WI38 (cell line): Measurements from ENCODE around the gene SLC27A5.
"Not testable (repeated sequence)": the region's sequence is repeated elsewhere in the genome, so short reads cannot be mapped to it uniquely, and the experiment has no call there.

Experiments used
- H3K4me3 ChIP-seq: 2 replicates; pipeline ENCODE4 v1.5.1; 2011; ENCODE audit warnings: low read depth, mild to moderate bottlenecking, control low read depth, low read length
- TF ChIP-seq, protein P1 (sequence below): IDR thresholded peaks from 2 replicates; pipeline ENCODE4 v1.5.1; 2012; ENCODE audit warnings: low read depth, mild to moderate bottlenecking, control low read depth, low read length

SLC27A5 gene

DNA sequence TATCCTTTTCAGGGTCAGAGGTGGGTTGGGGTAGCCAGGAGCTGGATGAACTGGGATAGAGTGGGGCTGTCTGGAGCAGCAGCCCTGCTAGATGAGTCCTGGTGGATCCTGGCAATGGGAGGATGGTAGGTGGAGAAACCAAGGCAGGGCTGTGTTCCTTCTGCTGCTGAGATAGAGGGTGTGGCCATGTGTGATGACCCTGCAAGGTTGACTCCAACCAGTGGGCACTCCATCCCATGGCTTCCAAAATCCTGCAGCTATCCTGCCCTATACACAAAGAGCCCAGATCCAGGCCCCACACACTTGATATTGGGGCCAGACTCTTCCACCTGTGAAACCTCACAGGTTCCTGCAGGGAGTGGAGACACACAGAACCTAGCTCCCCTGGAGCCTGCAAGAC is 38.0 kb downstream of the SLC27A5 start:
- TF ChIP-seq, protein P1, sequence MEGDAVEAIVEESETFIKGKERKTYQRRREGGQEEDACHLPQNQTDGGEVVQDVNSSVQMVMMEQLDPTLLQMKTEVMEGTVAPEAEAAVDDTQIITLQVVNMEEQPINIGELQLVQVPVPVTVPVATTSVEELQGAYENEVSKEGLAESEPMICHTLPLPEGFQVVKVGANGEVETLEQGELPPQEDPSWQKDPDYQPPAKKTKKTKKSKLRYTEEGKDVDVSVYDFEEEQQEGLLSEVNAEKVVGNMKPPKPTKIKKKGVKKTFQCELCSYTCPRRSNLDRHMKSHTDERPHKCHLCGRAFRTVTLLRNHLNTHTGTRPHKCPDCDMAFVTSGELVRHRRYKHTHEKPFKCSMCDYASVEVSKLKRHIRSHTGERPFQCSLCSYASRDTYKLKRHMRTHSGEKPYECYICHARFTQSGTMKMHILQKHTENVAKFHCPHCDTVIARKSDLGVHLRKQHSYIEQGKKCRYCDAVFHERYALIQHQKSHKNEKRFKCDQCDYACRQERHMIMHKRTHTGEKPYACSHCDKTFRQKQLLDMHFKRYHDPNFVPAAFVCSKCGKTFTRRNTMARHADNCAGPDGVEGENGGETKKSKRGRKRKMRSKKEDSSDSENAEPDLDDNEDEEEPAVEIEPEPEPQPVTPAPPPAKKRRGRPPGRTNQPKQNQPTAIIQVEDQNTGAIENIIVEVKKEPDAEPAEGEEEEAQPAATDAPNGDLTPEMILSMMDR = no peak
- no peak overlapping the region for H3K4me3 ChIP-seq

DNA sequence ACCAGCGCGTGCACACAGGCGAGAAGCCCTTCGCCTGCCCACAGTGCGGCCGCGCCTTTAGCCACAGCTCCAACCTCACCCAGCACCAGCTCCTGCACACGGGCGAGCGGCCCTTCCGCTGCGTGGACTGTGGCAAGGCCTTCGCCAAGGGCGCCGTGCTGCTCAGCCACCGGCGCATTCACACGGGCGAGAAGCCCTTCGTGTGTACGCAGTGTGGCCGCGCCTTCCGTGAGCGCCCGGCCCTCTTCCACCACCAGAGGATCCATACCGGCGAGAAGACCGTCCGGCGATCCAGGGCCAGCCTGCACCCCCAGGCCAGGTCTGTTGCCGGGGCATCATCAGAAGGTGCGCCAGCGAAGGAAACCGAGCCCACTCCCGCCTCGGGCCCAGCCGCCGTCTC is 40.1 kb downstream of the SLC27A5 start:
- TF ChIP-seq, protein P1 = no peak
- no peak overlapping the region for H3K4me3 ChIP-seq

DNA sequence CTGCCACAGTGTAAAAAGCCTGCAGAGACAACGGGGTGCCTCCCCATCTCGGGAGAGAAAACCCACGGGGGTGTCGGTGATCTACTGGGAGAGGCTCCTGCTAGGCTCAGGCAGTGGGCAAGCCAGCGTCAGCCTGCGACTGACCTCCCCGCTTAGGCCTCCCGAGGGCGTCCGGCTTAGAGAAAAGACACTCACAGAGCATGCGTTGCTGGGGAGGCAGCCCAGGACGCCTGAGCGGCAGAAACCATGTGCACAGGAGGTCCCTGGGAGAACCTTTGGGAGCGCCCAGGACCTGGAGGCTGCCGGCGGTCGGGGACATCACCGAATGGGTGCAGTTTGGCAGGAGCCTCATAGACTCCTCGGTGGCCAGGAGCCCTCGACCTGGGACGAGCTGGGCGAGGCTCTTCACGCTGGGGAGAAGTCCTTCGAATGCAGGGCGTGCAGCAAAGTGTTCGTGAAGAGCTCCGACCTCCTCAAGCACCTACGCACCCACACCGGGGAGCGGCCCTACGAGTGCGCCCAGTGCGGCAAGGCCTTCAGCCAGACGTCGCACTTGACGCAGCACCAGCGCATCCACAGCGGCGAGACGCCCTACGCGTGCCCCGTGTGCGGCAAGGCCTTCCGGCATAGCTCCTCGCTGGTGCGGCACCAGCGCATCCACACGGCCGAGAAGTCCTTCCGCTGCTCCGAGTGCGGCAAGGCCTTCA is 40.8 kb downstream of the SLC27A5 start:
- H3K4me3 ChIP-seq = not testable (repeated sequence)

DNA sequence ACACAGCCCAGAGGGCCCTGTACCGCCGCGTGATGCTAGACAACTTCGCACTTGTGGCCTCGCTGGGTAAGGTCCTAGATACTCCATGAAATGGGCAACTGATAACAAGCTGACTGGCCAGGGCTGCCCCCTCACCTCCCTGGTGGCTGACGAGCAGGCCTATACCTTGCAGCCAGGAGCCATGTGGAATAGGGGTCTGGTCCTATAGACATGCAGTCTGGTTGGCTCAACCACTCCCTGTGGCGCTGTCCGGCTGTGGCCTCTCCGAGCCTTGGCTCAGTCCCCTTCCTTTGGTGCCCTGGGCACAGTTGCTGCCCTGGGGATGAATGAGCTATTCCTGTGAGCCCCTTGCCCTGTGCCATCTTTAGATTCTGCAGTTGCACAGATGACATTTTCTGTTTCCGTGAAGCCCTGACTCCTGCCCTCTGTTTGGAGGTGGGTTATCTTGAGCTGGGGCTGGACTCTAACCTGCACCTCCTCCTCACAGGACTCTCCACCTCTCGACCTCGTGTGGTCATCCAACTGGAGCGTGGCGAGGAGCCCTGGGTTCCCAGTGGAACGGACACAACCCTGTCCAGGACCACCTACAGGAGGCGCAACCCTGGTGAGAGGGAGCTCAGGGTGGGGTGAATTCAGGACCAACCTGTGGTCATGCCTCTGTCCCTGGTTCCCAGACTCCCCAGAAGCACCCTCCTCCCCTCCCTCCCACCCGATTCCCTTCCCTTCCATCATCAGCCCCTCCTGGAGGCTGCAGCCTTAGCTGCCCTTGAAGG is 42.4 kb downstream of the SLC27A5 start:
- TF ChIP-seq, protein P1 = no peak
- no peak overlapping the region for H3K4me3 ChIP-seq

DNA sequence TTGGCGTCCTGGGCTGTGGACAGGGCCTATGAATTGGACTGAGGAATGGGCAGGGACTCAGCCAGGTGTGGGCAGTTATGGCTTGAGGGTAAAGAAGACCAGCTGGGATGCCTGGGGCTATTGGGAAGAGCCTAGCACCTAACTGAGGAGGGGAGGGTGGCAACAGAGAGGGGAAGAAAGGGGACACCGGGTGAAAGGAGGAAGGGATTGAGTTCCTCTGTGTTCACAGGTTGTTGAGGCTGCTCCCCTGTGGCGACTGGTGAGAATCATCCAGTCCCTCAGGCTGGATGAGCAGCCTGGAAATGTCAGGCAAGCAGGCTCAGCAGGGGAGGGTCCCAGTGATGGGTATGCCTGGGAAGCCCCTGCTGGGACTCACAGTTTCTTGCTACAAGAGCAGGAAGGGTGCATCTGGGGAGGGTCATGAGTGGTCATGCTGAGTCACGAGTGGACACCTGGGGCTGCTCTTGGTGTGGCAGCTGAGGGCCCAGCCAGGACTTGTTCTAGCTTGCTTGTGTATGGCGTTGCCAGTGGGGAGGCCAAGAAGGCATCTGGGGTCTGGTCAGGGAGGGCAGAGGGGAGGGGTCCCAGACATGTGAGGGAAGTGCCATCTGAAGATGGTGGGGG is 43.5 kb downstream of the SLC27A5 start:
- no peak overlapping the region; the same call in 1 of the 2 replicates for H3K4me3 ChIP-seq
- TF ChIP-seq, protein P1 = no peak

DNA sequence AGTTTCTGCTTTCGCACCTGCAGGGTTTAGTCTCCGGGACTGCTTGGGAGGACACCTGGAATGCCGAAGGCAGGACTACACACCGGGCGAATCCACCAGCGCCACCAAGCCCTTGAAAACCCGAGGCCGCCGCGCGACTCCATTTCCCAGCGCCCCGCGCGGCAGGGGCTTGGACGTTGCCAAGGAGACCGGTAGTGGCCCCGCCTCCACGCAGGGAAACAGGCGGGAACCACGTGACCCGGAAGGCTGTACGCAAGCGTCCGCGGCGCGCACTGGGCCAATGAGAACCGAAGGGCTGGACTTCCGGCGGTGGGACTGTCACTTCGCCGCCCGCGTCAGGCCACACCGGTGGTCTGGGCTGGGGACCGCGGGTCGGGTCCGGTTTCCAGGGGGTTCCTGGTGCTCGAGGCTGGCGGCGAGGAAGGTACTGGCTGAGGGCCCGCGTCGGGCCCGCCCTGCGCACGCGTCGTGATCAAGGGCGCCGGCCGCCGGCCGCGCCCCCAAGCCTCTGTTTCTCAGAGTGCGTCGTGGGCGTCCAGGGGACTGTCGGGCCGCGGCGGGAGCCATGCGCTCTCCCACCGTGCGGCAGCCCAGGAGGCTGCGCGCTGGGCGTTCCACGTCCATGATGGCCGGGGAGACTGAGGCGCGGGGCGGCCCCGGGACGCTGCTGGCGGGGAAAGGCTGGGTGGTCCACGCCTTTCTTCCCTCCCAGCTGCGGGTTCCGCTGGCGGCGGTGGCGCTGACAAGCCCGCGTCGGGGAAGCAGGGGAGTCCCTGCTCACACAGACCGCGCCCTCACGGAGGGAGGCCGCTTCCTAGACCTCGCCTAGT is 44.8 kb downstream of the SLC27A5 start, which contains the start of gene ZNF324:
Gene ZNF324 (plus strand): TSS at position 321 of the 830 bp plus-strand sequence. CDS start 2,106 bp downstream, outside the sequence.
- TF ChIP-seq, protein P1 = no peak

DNA sequence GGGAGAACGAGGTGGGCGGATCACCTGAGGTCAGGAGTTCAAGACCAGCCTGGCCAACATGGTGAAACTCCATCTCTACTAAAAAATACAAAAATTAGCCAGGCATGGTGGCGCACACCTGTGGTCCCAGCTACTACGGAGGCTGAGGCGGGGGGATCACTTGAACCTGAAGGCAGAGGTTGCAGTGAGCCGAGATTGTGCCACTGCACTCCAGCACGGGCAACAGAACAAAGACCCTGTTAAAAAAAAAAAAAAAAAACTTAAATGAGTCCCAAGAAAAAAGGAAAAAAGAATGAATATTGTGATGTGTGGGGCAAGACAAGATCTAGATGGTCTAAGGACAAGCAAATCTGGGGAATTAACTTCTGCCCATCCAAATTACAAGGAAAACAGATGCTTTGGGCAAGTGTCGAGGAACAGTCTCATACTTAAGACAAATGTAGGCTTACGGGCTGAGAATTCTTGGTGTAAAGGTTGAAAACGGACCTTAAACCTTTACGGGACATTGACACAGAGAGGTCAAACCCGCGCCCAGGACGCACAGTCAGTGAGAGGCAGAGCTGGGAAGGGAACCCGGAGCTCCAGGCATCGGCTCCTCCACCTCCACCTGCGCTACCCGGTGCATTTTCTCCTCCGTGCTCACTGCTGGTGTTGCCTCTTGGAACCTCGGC is 45.6 kb downstream of the SLC27A5 start:
- TF ChIP-seq, protein P1 = no peak
- H3K4me3 ChIP-seq = peak overlapping the region; percentile 87

More for the DNA sequence above, 44.8 kb downstream of the SLC27A5 start, which contains the start of gene ZNF324:
- H3K4me3 ChIP-seq = peak within 1 kb of the TSS; percentile 87
